Measurements from ENCODE around the gene DUSP1.
"Not testable (repeated sequence)": the region's sequence is repeated elsewhere in the genome, so short reads cannot be mapped to it uniquely, and the experiment has no call there.

- TF ChIP-seq ARNTL (CRISPR knock-in tag; IDR thresholded peaks at IDR 0.05; ENCODE audit: borderline replicate concordance, low read depth); CSDC2 (CRISPR knock-in tag; IDR thresholded peaks at IDR 0.05); TCF4 (CRISPR knock-in tag; IDR thresholded peaks at IDR 0.05; ENCODE audit: borderline replicate concordance); ESRRG (CRISPR knock-in tag; IDR thresholded peaks at IDR 0.05); SNAI2 (CRISPR knock-in tag; IDR thresholded peaks at IDR 0.05); ZFP30 (CRISPR knock-in tag; IDR thresholded peaks at IDR 0.05); ISL1 (CRISPR knock-in tag; IDR thresholded peaks at IDR 0.05); RARB (CRISPR knock-in tag; IDR thresholded peaks at IDR 0.05); PATZ1 (CRISPR knock-in tag; IDR thresholded peaks at IDR 0.05; ENCODE audit: borderline replicate concordance); BACH2 (CRISPR knock-in tag; IDR thresholded peaks at IDR 0.05; ENCODE audit: borderline replicate concordance): not testable (repeated sequence)
Measured at GRCh38 chr5:172784162-172784561, 13.2 kb upstream of the DUSP1 start.

Measured in SK-N-SH treated with all-trans-retinoic acid at 6 μM for 48 hours (cell line).